Body of pancreas (tissue), 4 donors: Measurements from ENCODE around the gene UBAC2. TPM values are rescaled to one million over a fixed set of nuclear protein-coding genes. Genes with fewer than 3 reads are reported as not detected.

Experiments
- ATAC-seq: fragments of 150-250 bp; one replicate; pipeline ENCODE4 v1.9.1; 2016
- DNase-seq, 4 donors: peaks; one replicate each; pipeline ENCODE4 v3.0.0-alpha.2; 2019
- H3K27ac ChIP-seq, 4 donors: fragments of 200-600 bp; sonication (generic); 1 replicate in 3 of 4; 2 replicates in 1 of 4; pipeline versions ENCODE4 v1.5.1 to v1.6.1; 2016 to 2019; ENCODE audit warnings: mild to moderate bottlenecking in 1 of 4, mixed read lengths in 1 of 4, moderate library complexity in 1 of 4
- H3K27me3 ChIP-seq, 2 donors: fragments of 200-600 bp; sonication (generic); one replicate each; pipeline ENCODE4 v1.6.0; 2016; ENCODE audit warnings: mild to moderate bottlenecking in 1 of 2
- H3K36me3 ChIP-seq, 2 donors: fragments of 200-600 bp; sonication (generic); replicated peaks in 1 of 2; 2 replicates each; pipeline ENCODE4 v1.5.1; 2016; ENCODE audit warnings: low read depth in 2 of 2; ENCODE audit not compliant: insufficient read depth in 1 of 2
- H3K4me1 ChIP-seq: fragments of 200-600 bp; sonication (generic); one replicate; pipeline ENCODE4 v1.6.0; 2016
- H3K4me3 ChIP-seq, 2 donors: fragments of 200-600 bp; sonication (generic); 1 replicate in 1 of 2; 2 replicates in 1 of 2; pipeline ENCODE4 v1.5.1; 2016 to 2019
- H3K9me3 ChIP-seq, 3 donors: fragments of 200-600 bp; sonication (generic); 1 replicate in 2 of 3; 2 replicates in 1 of 3; pipeline ENCODE4 v1.5.1; 2016
- POLR2A ChIP-seq, 3 donors: fragments of 450-650 bp; IDR thresholded peaks; one replicate each; pipeline ENCODE4 v1.6.1; 2016; ENCODE audit warnings: antibody characterized with exemption in 3 of 3, mild to moderate bottlenecking in 2 of 3
- WGBS, 2 donors: methylation state at CpG; one replicate each; pipeline ENCODE4 v1.1.5; 2017; 5-methylcytosine and 5-hydroxymethylcytosine counted together
- intact Hi-C: fragments of 100-400 bp; cut with DNase I; formaldehyde crosslinking; loops from one replicate; pipeline ENCODE4 v1.15.1; 2023
- total RNA-seq, 2 donors: library from RNA; depleted of rRNA; stranded (reverse); fragments of >200 nt; gene quantifications; one replicate each; pipeline ENCODE4 v1.1.0, GENCODE V29; 2016
- TF ChIP-seq, protein P1 (sequence below), 7 experiments: fragments of 450-650 bp in 4 of 7; fragments of 200-600 bp in 3 of 7; sonication (generic) in 3 of 7; IDR thresholded peaks; one replicate each; pipeline ENCODE4 v1.5.1; 2016 to 2019; ENCODE audit warnings: antibody characterized with exemption in 7 of 7

UBAC2 gene
- total RNA-seq, 2 donors from 2014 or later: 21.4 to 27.2 TPM

DNA sequence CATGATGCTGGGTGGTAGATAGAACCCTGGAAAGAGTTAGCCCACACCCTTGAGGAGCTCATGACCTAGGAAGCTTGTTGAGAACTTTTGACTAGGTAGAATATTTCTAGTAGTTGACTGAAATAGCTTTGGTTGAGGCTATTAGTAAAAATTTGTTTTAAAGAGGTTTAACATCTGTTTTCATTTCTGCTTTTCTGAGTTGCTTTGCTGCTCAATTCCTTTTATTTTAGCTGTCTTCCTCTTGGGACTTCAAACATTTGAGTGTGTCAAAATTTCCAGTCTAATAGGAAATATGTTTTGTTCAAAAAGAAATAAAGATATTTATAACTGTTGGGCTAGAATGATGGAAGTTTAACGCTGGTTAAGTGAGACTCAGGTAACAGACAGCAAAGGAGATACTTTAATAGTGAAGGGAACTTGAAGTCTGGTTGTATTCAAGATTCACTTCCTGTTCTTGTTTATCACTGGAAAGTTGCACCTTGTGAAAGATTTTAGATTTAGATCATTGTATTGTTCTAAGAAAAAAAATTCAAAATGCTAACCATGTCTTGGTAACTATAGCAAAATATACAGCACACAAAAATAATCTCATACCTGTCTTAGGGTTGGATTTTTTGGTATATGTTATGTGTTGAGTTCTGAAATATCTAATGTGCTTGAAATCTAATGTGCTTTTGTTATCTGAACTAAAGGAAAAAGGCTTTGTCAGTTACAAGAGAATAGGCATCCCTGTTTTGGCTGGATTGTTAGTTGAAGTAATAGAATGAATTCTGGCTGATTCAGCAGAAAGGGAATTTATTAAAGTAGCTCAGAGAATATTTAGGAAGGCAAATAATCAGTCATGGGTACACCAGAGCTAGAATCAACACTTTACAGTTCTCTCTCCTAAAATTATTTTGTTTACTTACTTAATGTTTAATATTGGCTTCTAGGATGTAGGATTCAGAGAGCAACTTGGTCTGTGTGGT lies 81.9 kb downstream of the UBAC2 start:
- no peak for DNase-seq
- H3K27me3 ChIP-seq: no peaks in the 10 kb centered on the region
- no peaks in the 10 kb centered on the region for H3K36me3 ChIP-seq
- ATAC-seq: no peak
- intact Hi-C loops: no loop called here
- peak overlapping the region in 1 of 4 donors; percentile 65 for H3K27ac ChIP-seq
- WGBS, 2 donors: 61 to 77% methylated on average over 1 of the region's 1 CpG
- TF ChIP-seq, protein P1, sequence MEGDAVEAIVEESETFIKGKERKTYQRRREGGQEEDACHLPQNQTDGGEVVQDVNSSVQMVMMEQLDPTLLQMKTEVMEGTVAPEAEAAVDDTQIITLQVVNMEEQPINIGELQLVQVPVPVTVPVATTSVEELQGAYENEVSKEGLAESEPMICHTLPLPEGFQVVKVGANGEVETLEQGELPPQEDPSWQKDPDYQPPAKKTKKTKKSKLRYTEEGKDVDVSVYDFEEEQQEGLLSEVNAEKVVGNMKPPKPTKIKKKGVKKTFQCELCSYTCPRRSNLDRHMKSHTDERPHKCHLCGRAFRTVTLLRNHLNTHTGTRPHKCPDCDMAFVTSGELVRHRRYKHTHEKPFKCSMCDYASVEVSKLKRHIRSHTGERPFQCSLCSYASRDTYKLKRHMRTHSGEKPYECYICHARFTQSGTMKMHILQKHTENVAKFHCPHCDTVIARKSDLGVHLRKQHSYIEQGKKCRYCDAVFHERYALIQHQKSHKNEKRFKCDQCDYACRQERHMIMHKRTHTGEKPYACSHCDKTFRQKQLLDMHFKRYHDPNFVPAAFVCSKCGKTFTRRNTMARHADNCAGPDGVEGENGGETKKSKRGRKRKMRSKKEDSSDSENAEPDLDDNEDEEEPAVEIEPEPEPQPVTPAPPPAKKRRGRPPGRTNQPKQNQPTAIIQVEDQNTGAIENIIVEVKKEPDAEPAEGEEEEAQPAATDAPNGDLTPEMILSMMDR (IDR thresholded peaks at IDR 0.05): no peak
- no peak for TF ChIP-seq POLR2A (IDR thresholded peaks at IDR 0.05)
- H3K4me3 ChIP-seq: no peak overlapping the region
- no peaks in the 10 kb centered on the region for H3K9me3 ChIP-seq
- H3K4me1 ChIP-seq: peaks cover 9% of the 10 kb centered on the region

DNA sequence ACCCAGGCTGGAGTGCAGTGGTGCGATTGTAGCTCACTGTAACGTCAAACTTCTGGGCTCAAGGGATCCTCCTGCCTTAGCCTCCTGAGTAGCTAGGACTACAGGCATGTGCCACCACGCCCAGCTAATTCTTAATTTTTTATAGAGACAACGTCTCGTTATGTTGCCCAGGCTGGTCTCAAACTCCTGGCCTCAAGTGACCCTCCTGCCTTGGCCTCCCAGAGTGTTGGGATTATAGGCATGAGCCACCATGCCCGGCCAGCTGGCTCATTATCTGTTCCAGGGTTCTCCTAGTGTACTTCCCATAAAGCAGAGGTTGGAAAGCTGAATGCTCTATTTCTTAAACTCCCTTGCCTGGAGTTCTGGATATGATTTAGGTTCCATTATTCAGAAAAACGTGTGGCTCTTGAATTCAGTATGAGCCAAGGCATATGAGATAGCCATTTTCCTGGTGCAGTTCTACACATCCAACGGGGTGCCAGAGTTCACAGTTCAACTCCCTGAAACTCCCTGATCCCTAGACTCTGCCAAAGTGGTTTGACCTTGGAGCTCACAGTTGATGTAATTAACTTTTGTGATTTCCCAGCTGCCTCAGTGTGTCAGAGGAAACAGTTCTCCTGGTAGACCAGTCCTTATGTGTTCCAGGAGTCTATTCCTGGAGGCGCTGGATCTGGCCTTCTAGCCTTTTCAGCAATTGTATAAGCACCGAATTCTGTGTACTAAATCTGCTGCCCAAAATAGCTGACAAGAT lies 85.0 kb downstream of the UBAC2 start:
- ATAC-seq (peak; percentile 74), DNase-seq (peak; percentile 21 to 53 (median 32))
- no peaks in the 10 kb centered on the region for H3K9me3 ChIP-seq
- no peak overlapping the region for H3K4me3 ChIP-seq
- intact Hi-C loops: no loop called here
- WGBS, 2 donors: 62 to 69% methylated on average over 10 of the region's 10 CpGs
- H3K36me3 ChIP-seq: no peaks in the 10 kb centered on the region
- no peak for TF ChIP-seq POLR2A (IDR thresholded peaks at IDR 0.05)
- TF ChIP-seq, protein P1 (IDR thresholded peaks at IDR 0.05): no peak
- peak overlapping the region in 1 of 4 donors; percentile 22 for H3K27ac ChIP-seq
- no peaks in the 10 kb centered on the region for H3K27me3 ChIP-seq
- H3K4me1 ChIP-seq: peaks cover 9% of the 10 kb centered on the region

DNA sequence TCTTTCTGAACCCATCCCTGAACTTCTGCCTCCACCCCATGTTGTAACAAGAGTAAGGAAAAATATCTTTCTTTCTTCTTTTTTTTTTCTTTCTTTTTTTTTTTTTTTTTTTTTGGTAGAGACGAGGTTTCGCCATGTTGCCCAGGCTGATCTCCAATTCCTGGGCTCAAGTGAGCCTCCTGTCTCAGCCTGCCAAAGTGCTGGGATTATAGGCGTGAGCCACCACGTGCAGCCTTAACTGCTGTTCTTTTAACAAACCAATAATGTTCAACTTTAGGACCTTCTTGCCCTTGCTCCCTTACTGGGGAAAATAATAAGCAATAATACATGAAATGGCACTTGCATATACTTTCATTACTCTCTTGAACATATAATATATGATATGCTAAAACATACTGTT lies 86.9 kb downstream of the UBAC2 start:
- no peaks in the 10 kb centered on the region for H3K36me3 ChIP-seq
- H3K4me1 ChIP-seq: peaks cover 9% of the 10 kb centered on the region
- no peaks in the 10 kb centered on the region for H3K9me3 ChIP-seq
- no peak for ATAC-seq
- no peak overlapping the region for H3K4me3 ChIP-seq
- 89 to 100% methylated on average over 4 of the region's 4 CpGs for WGBS, 2 donors
- intact Hi-C loops: no loop called here
- TF ChIP-seq, protein P1 (IDR thresholded peaks at IDR 0.05): no peak
- TF ChIP-seq POLR2A (IDR thresholded peaks at IDR 0.05): no peak
- DNase-seq: no peak
- no peak overlapping the region for H3K27ac ChIP-seq
- H3K27me3 ChIP-seq: no peaks in the 10 kb centered on the region

DNA sequence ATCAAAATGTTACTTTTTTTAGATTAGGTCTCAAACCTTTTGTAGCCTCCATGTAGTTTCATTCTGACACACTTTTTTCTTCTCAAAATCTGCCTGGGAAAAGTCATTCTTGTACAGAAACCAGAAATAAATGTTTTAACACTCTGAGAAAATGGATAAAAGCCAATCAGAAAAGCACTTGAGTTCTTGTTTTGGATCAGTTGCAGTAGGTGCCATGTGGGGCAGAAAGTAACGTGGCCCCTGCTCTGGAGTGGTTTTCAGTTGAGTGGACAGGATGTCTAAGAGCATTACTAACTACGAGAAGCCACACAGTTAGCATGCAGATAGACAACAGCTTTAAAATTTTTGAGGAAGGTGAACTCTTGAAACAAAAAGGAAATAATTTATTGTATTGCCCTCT lies 87.4 kb downstream of the UBAC2 start:
- H3K9me3 ChIP-seq: no peaks in the 10 kb centered on the region
- no peak for ATAC-seq
- no peak for DNase-seq
- peaks cover 9% of the 10 kb centered on the region for H3K4me1 ChIP-seq
- no peaks in the 10 kb centered on the region for H3K36me3 ChIP-seq
- TF ChIP-seq POLR2A (IDR thresholded peaks at IDR 0.05): no peak
- TF ChIP-seq, protein P1 (IDR thresholded peaks at IDR 0.05): no peak
- H3K4me3 ChIP-seq: no peak overlapping the region
- WGBS, 2 donors: 64 to 91% methylated on average over 2 of the region's 2 CpGs
- no peak overlapping the region for H3K27ac ChIP-seq
- intact Hi-C loops: no loop called here
- no peaks in the 10 kb centered on the region for H3K27me3 ChIP-seq
